ENCODE data around the gene CDX2.

DNA sequence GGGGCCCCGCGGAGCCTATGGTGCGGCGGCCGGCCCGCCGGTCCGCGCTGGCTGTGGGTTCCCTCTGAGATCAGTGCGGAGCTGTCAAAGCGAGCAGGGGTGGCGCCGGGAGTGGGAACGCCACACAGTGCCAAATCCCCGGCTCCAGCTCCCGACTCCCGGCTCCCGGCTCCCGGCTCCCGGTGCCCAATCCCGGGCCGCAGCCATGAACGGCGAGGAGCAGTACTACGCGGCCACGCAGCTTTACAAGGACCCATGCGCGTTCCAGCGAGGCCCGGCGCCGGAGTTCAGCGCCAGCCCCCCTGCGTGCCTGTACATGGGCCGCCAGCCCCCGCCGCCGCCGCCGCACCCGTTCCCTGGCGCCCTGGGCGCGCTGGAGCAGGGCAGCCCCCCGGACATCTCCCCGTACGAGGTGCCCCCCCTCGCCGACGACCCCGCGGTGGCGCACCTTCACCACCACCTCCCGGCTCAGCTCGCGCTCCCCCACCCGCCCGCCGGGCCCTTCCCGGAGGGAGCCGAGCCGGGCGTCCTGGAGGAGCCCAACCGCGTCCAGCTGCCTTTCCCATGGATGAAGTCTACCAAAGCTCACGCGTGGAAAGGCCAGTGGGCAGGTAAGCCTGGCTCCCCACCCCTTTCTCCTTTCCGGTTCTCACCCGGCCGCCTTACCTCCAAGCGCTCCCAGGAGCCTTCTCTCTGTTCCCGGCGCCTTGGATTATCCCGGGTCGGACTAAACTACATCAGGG lies 49.0 kb downstream of the CDX2 start, which contains the start of gene PDX1:
- TF ChIP-seq, protein P1, sequence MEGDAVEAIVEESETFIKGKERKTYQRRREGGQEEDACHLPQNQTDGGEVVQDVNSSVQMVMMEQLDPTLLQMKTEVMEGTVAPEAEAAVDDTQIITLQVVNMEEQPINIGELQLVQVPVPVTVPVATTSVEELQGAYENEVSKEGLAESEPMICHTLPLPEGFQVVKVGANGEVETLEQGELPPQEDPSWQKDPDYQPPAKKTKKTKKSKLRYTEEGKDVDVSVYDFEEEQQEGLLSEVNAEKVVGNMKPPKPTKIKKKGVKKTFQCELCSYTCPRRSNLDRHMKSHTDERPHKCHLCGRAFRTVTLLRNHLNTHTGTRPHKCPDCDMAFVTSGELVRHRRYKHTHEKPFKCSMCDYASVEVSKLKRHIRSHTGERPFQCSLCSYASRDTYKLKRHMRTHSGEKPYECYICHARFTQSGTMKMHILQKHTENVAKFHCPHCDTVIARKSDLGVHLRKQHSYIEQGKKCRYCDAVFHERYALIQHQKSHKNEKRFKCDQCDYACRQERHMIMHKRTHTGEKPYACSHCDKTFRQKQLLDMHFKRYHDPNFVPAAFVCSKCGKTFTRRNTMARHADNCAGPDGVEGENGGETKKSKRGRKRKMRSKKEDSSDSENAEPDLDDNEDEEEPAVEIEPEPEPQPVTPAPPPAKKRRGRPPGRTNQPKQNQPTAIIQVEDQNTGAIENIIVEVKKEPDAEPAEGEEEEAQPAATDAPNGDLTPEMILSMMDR (IDR thresholded peaks at IDR 0.05), result no peak
- no peak for TF ChIP-seq POLR2A (IDR thresholded peaks at IDR 0.05)

Measured in lower leg skin (tissue), 3 donors.